ENCODE data around the gene TRIM68. TPM values are rescaled to one million over a fixed set of nuclear protein-coding genes. Genes with fewer than 3 reads are reported as not detected.
A peak's percentile ranks its signal among the peaks of the same experiment; 100 is the strongest.

The TRIM68 gene, protein sequence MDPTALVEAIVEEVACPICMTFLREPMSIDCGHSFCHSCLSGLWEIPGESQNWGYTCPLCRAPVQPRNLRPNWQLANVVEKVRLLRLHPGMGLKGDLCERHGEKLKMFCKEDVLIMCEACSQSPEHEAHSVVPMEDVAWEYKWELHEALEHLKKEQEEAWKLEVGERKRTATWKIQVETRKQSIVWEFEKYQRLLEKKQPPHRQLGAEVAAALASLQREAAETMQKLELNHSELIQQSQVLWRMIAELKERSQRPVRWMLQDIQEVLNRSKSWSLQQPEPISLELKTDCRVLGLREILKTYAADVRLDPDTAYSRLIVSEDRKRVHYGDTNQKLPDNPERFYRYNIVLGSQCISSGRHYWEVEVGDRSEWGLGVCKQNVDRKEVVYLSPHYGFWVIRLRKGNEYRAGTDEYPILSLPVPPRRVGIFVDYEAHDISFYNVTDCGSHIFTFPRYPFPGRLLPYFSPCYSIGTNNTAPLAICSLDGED
- total RNA-seq, result 10 to 100 TPM in 1 of 2 donors, 1 to 10 TPM in 1; 9.1 to 15.2 TPM

DNA sequence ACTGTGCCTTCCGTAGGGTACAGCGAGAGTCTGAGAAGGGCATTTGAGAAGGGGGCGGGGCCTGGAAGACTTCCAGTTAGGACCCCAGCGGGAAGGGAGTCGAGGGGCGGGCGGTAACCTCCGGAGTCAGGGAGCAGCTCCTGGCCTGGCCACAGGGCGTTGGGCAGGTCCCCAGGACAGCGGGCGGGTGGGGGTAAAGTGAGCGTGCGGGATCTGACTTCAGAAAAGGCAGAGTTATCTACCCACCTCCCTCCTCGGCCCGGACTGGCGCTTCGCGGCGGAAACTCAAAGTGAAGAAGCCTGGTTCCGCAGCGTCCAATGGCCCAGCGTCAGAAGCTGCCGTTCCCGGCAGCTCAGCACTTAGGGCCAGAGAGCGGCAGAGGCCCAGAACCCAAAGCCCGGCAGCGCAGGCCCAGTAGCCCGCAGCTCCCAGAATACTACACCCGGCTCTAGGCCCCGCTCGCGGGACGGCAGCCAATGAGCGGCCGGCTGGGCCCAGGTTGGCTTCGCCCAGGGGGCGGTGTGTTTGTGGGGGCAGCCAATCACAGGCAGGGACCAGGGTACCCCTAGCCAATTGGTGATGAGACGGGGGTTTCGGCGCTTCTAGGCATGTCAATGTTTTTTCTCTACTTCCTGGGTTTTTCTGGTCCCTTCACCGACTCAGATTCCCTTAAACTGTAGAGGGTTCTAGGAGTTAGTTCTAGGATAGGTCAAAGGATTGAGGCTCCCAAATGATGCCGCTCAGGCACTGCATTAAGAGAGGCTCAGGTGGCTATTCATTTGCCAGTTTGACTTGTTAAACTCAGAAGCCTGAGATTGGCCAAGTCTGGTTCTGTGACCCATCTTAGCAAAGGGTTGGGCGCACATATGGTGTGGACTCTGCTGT is at the start of gene TRIM68:
TSS of gene TRIM68 (minus strand) at position 451 of the 886 bp plus-strand sequence. CDS start 2,727 bp downstream, outside the sequence.
- Histone ChIP-seq H3K27ac (peak within 1 kb of the TSS; percentile 70 to 89 (median 82)), H3K36me3 (replicated peaks in 1 of 2; ENCODE audit: insufficient read depth in 1 of 2, low read depth in 2 of 2) (no peaks in the 10 kb centered on the region), H3K9me3 (no peaks in the 10 kb centered on the region), H3K4me1 (peaks cover 21% of the 10 kb centered on the region), H3K27me3 (no peaks in the 10 kb centered on the region), H3K4me3 (peak within 1 kb of the TSS; percentile 26 to 54)
- TF ChIP-seq, protein P1, sequence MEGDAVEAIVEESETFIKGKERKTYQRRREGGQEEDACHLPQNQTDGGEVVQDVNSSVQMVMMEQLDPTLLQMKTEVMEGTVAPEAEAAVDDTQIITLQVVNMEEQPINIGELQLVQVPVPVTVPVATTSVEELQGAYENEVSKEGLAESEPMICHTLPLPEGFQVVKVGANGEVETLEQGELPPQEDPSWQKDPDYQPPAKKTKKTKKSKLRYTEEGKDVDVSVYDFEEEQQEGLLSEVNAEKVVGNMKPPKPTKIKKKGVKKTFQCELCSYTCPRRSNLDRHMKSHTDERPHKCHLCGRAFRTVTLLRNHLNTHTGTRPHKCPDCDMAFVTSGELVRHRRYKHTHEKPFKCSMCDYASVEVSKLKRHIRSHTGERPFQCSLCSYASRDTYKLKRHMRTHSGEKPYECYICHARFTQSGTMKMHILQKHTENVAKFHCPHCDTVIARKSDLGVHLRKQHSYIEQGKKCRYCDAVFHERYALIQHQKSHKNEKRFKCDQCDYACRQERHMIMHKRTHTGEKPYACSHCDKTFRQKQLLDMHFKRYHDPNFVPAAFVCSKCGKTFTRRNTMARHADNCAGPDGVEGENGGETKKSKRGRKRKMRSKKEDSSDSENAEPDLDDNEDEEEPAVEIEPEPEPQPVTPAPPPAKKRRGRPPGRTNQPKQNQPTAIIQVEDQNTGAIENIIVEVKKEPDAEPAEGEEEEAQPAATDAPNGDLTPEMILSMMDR (IDR thresholded peaks at IDR 0.05), result peak in 1 of 7 experiments; percentile 15
- TF ChIP-seq POLR2A (IDR thresholded peaks at IDR 0.05), result peak; percentile 54 to 91 (median 89)
- ATAC-seq (peak; percentile 100), DNase-seq (peak; percentile 95 to 97 (median 96))
- intact Hi-C loops (cut with DNase I), result no loop called here
- WGBS, 2 donors, result 3 to 8% methylated on average over 19 to 43 of the region's 43 CpGs

DNA sequence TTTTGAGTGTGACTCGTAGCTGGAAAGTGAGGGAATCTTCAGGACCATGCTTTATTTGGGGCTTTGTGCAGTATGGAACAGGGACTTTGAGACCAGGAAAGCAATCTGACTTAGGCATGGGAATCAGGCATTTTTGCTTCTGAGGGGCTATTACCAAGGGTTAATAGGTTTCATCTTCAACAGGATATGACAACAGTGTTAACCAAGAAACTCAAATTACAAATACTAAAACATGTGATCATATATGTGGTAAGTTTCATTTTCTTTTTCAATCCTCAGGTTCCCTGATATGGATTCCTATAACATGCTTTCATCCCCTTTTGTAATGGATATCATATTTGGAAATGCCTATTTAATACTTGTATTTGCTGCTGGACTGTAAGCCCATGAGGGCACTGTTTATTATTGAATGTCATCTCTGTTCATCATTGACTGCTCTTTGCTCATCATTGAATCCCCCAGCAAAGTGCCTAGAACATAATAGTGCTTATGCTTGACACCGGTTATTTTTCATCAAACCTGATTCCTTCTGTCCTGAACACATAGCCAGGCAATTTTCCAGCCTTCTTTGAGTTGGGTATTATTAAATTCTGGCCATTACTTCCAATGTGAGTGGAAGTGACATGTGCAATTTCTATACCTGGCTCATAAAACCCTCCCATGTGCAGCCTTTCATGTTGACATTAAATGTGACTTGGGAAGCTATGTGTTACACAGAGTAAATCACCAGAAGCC is 46.8 kb upstream of the TRIM68 start:
- ATAC-seq, result no peak
- intact Hi-C loops (cut with DNase I), result no loop called here
- H3K4me3 ChIP-seq, result no peak overlapping the region
- no peak for DNase-seq
- H3K27me3 ChIP-seq, result no peaks in the 10 kb centered on the region
- H3K27ac ChIP-seq, result no peak overlapping the region
- TF ChIP-seq, protein P1 (IDR thresholded peaks at IDR 0.05), result no peak
- no peak for TF ChIP-seq POLR2A (IDR thresholded peaks at IDR 0.05)
- WGBS, 2 donors, result 65 to 76% methylated on average over 2 of the region's 2 CpGs
- no peaks in the 10 kb centered on the region for H3K36me3 ChIP-seq (replicated peaks in 1 of 2; ENCODE audit: insufficient read depth in 1 of 2, low read depth in 2 of 2)
- no peaks in the 10 kb centered on the region for H3K4me1 ChIP-seq
- no peaks in the 10 kb centered on the region for H3K9me3 ChIP-seq

- 64 to 67% methylated on average over 4 of the region's 4 CpGs for WGBS, 2 donors
- Histone ChIP-seq H3K4me3 (no peak overlapping the region), H3K27me3 (no peaks in the 10 kb centered on the region), H3K4me1 (no peaks in the 10 kb centered on the region), H3K36me3 (replicated peaks in 1 of 2; ENCODE audit: insufficient read depth in 1 of 2, low read depth in 2 of 2) (no peaks in the 10 kb centered on the region), H3K27ac (no peak overlapping the region), H3K9me3 (no peaks in the 10 kb centered on the region)
- no peak for DNase-seq
- ATAC-seq, result no peak
- TF ChIP-seq POLR2A (IDR thresholded peaks at IDR 0.05), result no peak
- intact Hi-C loops (cut with DNase I), result no loop called here
Observed at GRCh38 chr11:4647766-4648165, 39.7 kb upstream of the TRIM68 start.

DNA sequence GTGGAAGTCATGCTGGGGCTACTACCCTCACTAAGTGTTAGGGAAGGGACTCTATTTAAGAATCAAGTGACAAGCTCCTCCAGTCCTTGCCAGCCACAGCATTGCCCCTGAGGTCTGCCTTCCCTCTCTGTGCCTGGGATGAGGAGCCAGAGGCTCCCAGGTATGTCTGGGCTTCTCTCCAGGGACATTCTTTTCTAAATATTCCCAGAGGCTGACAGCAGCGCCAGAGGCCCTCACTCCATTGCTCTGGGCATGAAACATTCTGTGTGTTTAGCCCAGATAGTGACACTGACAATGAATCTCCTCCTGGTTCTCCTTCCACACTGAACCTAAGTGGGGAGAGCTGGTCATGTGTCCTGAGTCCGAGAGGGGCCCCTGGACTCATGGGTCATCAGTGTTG is 37.9 kb upstream of the TRIM68 start:
- no peaks in the 10 kb centered on the region for H3K27me3 ChIP-seq
- no peaks in the 10 kb centered on the region for H3K4me1 ChIP-seq
- DNase-seq (no peak), ATAC-seq (no peak)
- no peak overlapping the region for H3K4me3 ChIP-seq
- H3K9me3 ChIP-seq, result no peaks in the 10 kb centered on the region
- WGBS, 2 donors, result 39 to 75% methylated on average over 1 to 2 of the region's 2 CpGs
- intact Hi-C loops (cut with DNase I), result no loop called here
- no peak for TF ChIP-seq POLR2A (IDR thresholded peaks at IDR 0.05)
- TF ChIP-seq, protein P1 (IDR thresholded peaks at IDR 0.05), result no peak
- H3K27ac ChIP-seq, result no peak overlapping the region
- H3K36me3 ChIP-seq (replicated peaks in 1 of 2; ENCODE audit: insufficient read depth in 1 of 2, low read depth in 2 of 2), result no peaks in the 10 kb centered on the region
